ENCODE data around the gene ACTR6.

- no peak for TF ChIP-seq POLR2AphosphoS5 (IDR thresholded peaks at IDR 0.05)
- TF ChIP-seq CTCF (IDR thresholded peaks at IDR 0.05 in 8 of 11, conservative IDR thresholded peaks at IDR 0.05 in 3 of 11) = no peak
- TF ChIP-seq POLR2A (IDR thresholded peaks at IDR 0.05) = no peak
Observed at GRCh38 chr12:100201604-100202423, 1.2 kb downstream of the ACTR6 start.
